NCI-H2107 (cell line): ENCODE results near the gene HEG1.

Experiments
- DNase-seq: peaks from one replicate; lab custom pipeline; 2025; lab: John Stamatoyannopoulos, UW

Gene HEG1

DNA sequence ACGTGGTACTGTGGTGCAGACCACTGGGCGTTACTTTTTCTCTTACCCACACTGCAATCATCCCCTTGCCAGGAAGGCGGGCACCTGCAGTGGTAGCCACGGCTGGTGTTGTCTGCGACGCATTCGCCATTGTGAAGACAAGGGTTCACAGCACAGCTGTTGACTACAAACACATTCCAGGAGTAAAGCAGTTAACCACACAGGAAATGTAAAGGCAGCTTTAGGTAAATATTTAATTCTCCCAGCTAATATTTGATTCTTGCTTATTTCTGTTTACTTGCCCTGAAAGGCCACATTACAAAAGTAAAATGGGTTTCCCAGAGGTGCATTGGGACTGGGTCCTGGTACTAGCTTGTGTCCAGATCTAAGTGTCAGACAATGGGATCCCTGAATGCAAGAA lies 45.4 kb downstream of the HEG1 start:
- no peak for DNase-seq

DNA sequence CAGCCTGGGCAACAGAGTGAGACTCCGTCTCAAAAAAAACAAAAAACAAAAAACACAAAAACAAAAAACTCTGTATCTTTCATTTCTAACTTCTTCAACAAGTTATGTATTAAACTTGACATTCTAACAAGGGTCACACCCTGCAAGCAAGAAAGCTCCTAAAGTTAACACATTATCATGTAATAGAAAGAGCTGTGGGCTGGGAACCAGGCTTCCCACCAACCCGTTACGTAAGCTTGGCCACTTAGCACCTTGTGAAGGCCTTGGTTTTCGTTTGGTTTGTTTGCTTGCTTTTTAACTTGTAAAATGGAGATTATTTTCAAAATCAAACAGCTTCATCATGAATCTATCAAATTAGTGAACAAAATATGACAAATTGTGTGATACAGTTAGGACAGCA lies 47.0 kb downstream of the HEG1 start:
- no peak for DNase-seq

DNA sequence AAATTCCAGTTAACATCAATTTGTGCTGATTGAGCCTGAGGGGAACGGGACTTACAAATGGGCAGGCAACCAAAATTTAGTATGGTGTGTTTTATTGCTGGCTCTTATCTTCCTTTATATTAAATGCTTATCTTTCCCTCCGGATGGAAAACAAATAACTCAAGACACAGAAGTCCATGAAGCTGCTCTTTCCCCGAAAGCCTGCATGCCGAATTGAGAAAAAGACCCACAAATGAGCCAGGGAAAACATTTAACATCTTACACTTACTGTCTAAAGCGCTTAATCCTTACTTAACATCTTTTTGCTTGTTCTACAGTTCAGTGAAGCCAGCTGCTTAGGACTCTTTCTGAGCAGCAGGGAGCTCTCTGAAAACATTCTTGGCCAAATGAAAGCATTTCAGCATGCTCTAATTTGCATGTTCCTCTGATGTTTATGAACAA lies 49.5 kb downstream of the HEG1 start:
- no peak for DNase-seq

DNA sequence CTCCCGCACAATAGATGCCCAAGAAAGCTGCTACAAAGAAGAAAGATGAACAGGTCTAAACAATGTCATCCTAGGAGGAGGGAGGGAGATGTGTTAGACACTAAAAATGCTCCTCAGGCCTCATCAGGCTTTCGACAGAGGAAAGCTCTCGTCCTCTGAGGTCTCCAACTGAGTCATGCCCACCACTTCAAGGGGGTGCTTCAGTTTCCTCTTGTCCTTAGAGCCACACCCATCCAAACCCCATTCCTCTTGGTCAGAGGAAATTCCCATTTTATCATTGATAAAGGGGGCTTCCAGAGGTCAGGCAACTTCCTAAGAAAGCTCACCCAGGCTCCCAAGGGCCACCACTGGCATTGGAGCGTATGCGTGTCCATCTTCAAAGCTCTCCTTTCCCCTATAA lies 50.1 kb downstream of the HEG1 start:
- DNase-seq: no peak

DNA sequence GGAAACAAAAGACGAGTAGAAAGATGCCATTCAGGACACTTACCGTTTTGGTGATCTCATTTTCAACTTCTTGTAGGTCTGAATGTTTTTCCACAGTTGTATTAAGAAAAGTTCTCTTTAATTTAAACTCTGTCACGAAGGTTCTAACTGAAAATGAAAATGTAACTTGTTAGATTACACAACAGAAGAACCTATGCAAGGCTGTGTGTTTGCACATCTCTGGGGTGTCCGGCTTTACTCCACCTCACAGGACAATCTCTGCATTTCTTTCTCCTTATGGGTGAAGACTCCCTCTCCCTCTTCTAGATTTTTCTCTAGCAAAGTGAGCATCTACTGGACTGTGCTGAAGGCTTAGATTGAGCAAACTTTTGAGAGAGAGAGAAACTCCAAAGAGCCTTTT lies 50.6 kb downstream of the HEG1 start:
- no peak for DNase-seq

DNA sequence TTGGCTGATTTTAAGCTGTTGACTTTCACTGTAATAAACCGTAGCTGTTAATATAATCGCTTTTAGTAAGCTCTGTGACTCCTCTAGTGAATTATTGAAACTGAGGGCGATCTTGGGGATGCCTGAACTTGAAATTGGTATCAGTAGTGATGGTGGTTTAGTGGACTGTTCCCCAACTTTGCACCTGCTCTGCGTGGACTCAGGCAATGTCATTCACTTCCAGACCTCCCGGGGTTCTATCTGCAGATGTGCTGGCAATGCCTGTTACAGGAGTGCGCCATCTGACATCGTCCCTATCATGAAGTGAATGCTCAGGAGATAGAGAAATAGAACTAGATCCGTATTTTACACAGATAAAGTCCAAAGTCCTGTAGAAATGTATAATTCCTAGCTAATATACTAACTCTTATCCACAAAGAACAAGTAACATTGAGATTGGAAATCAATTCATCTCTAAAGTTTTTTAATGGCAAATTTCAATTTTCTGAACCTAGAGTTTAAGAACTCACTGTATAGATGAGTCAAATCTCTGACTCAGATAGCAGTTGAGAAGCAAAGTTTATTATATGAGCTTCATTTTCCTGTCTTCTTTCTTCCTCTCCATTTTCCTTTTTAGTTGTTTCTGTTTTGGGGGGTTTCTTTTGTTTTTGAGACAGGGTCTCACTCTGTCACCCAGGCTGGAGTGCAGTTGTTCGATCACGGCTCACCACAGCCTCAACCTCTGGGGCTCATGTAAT lies 51.8 kb downstream of the HEG1 start:
- no peak for DNase-seq

DNA sequence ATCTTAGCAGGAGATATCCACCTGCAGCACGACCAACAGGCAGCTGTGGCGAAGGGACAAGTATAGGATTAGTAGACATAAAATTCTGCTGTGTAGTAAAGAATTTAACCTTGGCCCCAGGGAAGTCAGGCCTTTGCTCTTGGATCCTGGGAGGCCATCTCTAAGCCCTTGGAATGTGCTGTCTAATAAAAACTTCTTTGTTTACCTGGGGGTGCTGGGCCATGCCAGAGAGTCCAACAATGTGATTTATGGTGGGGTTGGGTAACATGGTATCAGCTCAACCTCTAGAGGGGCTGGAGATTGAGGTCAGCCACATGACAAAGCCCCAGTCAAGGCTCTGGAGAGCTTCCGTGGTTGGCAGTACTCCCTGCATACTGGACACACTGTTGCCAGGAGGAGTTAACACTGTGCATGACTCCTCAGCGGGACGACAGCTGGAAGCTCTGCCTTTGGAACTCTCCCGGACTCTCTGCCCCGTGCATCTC lies 52.4 kb downstream of the HEG1 start:
- DNase-seq: no peak

DNA sequence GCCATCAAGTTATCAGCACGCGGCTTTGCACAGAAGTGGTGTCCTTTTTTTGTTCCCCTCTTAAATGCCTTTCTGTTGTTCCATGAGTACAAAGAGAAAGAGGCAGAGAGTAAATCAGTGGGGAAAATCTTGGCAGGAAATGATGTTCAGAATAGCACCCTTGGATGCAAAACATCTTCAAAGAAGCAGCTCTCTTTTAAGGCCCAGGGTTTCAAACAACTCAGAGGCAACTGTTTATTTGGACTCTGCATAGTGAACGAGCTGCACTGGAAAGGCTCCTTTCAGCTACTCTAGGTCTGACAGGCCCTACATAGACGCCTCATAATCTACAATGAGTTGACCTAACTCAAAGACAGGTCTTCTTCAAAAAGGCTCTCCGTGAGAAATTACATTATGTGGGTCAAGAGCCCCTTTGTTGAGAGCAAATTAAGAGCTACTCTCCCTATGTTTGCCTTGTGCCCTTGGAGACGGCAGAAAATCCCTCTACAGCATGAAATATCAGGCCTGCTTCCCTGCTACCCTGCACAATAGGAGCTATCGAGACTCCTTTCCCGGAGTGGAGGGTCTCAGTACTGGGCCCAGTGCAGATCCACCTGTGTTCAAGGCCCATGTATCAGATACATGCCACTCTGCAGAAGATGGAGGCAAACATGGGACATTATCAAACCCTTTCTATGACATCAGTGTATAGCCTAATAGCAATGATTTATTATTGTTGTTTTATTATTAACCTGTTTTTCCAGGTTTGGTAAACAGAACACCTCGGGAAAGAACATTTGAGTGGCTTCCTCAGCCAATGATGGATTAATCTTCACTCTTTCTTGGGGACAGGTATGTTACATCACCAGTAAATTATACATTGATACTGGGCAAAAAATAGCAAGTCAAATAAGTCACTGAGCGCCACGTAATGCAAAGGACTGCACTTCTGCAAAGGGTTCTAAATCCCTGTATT lies 53.1 kb downstream of the HEG1 start:
- no peak for DNase-seq

DNA sequence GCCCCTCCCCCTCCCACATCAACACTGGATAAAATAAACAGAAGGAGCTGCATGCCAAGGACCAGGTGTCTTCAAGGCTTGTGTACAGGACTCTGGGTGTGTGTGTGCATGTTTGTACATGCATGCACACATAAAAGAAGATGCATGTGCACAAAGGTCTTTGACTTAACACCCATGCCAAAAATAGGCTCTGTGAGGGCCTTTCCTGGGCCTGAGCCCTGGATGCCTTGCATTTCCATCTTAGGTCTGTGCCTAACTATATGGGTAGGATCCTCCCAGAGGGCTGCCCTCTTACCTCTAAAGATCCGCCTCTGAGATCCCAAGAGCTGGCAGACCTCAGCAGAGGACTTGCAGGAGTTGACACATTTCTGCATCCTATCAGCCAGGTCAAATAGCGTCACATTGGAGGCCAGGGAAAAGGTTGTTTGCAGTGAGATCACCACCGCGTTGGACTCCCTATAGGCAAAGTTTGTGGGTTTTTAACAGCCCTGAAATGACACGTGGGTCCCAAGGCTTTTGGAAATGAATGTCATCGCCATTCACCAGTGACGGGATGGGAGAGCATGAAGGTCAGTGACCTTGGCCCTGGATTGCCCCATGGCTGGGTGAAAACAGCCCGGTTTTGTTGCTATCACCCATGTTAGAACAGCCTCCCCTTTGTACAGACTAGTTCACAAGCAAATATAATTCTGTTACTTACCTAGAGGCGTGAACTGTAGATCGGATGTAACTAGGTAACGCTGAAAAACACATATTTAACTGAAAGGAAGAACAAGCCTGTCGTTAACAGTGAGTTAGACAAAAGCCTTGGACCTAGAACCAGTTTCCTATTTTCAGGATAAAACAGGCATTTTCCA lies 54.0 kb downstream of the HEG1 start:
- no peak for DNase-seq

DNA sequence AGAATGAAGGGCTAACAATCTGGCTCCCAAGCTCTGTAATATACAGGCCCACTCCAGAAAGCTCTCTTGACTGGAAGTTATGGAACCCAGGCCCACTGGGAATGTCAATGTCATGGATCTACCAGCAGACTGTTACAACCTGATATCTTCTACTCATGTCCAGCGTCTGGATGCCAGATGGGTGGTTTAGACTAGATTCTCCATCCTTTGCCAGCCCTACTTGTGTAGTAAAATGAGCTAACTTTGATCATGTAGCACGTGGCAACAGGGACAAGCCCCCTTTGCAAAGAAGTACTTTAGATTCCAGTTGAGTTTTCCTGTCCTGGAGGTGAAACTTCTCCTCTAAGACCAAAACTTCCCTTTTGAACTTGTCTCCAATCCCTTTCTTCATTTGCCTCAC lies 55.1 kb downstream of the HEG1 start:
- DNase-seq: no peak

DNA sequence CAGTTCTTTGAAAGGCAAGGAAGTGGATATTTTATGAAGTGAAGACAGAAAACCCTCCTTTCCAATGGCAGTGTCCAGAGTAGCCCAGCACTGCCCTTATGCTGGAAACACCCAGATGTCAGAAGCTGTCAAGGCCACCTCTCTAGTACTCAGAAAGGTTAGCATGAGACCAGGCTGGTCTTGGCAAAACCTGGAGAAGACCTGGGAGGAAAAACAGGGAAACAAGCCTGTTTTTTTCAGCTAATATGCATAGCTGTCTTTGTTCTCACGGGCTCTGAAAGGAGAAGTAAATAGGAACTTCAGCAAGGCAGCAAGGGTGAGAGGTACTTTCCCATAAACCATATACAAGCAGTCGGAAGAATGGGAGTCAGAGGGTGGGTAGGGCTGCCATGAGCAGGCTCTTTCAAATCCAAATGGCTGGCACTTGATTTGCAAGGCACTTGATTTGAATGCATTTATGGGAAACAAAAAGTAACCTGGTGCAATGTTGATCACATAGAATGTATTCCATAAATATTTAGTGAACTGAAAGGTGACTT lies 55.8 kb downstream of the HEG1 start:
- DNase-seq: no peak

DNA sequence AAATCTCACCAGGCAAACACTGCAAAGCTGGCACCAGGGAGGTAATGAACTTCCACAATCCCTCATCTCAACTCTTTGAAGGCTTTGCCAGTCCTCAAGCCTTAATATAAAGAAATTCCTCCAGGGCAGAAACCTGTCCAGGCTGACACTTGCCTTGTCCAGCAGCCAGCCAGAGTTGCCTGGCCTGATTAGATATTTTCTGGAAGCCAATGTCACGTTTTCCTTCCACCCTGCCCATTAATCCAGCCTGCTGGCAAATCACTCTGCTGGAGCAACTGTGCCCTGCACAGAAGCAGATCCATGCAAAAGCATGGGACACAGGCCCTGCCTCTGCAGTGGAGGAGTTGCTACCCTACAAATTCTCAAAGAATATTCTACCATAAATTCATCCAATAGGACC lies 56.5 kb downstream of the HEG1 start:
- DNase-seq: no peak

DNA sequence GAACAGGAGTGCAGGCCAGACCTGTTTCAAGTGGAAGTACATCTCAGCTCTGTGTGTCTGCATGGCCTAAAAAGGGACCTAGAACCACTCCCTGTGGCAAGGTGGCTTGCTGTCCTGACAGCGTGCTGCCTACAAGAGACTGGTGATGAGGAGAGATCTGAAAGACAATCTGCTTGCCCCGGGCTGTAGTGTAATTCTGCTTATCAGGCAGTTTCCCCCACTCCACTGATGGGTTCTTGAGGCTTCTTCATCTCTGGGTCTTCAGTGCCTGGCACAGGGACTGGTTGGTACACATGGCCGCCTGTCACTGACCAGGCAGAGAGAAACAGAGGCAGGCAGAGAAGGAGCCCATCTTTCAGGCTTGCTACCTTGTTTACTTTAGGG lies 57.6 kb downstream of the HEG1 start:
- no peak for DNase-seq

DNA sequence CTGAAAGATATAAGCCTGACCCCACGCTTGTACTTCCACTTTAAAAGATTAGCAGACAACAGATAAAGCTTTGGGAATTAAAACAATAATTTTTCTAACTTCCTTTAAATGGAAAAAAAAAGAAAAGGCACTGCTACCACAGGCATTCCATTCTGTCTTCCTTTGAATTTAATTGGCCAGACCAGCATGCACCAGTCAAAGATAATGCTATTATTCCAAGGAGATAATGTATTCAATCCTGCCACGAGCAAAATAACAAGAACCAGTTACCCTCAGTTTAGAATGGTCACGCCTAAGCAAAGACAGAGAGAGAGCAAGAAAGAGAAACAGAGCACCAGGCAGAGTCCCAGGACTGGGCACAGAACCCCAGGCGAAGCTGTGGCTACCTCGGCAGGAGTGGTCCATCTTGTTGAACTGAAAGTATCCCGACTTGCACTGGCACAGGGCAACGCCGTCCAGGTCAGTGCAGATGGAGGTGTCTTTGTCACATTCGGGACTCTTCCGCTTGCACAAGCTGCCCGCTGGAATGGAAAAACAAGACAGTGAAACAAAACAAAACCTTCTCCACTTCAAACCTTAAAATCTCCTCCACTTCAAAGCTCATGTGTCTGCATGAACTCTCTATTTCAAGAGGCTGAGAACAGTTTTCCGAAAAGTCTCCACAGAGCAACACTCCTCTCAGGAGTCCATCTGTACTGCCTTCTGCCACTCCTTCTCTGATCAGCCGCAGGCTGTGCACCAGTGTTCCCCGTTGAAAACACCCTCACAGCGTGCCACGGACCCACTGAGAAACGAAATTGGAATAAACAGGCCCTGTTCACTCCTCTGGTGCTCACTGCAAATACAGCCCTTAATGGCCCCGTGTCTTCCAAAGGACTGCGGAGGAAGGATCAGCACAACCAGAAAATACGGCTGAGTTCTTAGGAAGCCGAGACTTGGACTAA lies 58.2 kb downstream of the HEG1 start:
- DNase-seq: no peak

DNA sequence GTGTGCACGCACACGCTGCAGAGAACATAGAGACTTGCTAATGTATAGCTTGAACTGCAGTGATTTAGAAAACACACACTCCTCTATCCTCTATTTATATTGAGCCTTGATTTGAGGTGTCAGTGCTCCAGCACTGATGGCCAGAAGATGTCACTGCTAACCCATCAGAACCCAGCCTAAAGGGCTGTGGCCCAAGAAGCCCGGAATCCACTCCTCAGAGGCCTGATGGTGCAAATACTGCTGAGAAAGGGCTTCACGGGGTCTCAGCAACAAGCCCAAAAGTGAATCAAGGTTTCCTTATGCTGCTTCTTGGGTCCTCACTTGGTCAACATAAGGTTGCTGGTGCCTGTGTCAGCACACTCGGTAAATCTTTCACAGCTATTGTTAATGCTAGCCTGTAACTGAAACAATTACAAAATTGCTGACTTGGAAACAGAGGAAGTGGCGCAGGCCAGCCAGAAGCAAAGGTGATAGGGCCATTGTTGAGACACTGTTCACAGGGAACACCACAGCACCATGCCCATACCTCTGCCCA lies 60.3 kb downstream of the HEG1 start:
- DNase-seq: no peak

DNA sequence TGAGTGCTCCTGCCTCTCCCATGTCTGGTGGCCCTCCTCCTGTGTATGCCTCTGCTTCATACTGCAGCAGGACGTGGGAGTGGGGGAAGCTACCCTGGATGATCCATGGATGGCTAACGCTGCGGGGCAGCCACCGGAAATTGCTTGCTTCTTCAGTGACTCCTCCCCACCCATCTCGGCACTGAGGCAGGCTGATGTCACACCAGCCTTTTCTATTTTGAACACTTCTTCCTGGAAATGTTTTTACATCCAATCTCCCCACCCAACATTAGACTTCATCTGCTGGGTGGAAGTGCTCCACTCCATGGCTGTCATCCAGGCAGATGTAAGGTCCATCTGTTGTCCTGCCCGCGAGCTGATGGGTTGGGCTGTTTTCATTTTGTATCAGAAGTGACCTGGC lies 62.3 kb downstream of the HEG1 start:
- no peak for DNase-seq

DNA sequence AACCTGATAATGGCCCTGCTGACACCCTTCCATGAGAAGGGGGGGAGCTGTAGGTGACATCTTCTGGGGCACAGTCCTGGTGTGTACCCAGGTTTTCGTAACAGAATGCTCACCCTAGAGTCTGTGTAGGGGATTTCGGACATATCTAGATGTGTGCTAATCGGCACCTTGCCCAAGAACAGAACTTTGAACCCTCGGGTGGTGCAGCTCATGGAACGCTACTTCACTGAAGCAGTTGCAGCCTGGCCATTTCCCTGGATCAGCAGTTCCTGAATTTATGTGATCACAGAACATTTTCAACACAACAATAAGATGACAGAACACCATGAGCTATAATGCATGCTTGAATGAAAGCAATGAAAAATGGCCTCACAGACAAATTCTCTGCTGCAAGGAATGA lies 63.8 kb downstream of the HEG1 start:
- DNase-seq: no peak

DNA sequence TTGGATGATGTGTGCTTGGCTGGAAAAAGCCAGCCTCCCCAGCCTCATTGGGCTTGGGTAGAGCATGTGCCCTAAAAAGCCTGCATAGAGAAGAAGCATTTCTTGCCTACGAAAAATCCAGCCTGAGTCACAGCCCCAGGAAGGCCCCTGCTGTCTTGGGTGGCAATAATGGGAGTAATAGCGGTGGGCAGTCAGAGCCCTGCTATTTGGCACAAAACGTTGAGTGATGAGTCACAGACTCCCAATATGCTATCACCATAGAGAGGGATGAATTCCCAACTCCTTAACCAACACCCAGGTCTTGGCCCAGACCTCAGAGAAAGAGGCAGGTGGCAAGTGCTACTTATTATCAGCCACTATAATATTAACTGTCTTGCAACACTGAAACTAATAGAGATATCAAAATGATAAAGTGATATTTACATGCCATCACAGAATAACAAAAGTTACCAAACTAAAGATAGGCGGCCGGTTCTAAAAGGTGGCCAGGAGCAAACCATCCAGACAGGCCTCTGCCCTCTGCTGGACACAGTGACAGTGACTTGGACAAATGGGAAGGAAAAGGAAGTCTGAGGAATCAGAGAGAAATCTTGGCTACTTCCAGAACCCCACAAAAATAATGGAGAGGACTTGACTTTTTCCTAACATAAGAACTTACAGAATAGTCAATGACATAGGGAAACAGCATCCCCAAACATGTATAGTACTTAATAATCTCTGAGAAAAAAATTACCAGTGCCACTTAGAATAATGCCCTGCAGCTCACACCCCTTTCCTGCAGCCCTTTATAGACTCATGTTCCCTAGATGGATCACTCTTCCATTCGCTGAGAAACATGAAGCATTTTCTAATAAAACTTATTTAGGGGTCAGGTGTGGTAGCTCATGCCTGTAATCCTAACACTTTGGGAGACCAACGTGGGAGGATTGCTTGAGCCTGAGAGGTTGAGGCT lies 69.3 kb downstream of the HEG1 start:
- DNase-seq: no peak

DNA sequence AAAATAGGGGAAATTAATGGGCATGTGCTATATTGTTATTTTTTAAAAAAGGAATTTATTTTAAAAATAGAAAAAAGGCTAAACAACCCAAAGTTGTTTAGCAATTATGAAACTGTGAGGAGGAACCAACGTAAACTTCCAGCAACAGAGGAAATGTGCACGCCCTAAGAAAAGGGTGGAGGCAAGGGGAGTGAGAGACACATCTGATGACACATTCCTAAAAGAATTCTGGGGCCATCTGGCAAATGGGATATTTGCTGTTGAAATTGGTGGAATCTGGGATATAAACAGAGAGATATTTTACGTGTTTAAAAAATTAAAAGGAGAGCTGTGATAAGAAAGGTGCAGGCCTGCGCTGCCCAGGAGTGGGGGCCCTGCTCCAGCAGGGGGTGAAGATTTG lies 70.4 kb downstream of the HEG1 start:
- no peak for DNase-seq
